ENCODE results near the gene MAN2A2. TPM values are rescaled to one million over a fixed set of nuclear protein-coding genes. Genes with fewer than 3 reads are reported as not detected.
"Not testable (repeated sequence)": the region's sequence is repeated elsewhere in the genome, so short reads cannot be mapped to it uniquely, and the experiment has no call there.

MAN2A2 gene
- total RNA-seq, 2 experiments from 2014 or later, result 132 to 133 TPM

DNA sequence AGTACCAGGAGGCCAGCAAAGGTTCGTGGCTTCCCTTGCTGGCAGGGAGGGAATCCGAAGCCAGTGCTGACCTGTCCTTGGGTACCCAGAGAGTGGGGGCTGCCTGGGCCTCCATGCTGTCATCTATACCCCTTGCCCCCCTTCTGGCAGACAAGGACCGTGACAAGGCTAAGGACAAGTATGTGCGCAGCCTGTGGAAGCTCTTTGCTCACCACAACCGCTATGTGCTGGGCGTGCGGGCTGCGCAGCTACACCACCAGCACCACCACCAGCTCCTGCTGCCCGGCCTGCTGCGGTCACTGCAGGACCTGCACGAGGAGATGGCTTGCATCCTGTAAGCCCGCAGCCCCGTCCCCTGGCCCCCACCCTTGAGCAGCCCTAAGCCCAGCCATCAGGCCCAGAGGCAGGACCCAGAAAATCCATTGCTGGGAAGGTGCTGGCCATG lies 16.0 kb upstream of the MAN2A2 start:
- POLR2A ChIA-PET, result interaction anchor here (2.6 to 4.6 kb wide), 6 partner anchors 9 to 239 kb away, joined by 13 to 26 read pairs (median 23); partner anchors contain the start of gene MAN2A2
- H3K4me3 Mint-ChIP-seq, result no peak overlapping the region
- peaks cover 49% of the 10 kb centered on the region for H3K4me1 Mint-ChIP-seq
- no peak overlapping the region for H3K27ac Mint-ChIP-seq
- H3K27me3 Mint-ChIP-seq, result no peaks in the 10 kb centered on the region
- CTCF ChIA-PET, result interaction anchor here (1.3 to 3.5 kb wide), 6 partner anchors 15 to 239 kb away, joined by 3 to 36 read pairs (median 16); partner anchors contain the start of genes HDDC3, MAN2A2 and UNC45A
- no peak for DNase-seq
- H3K9me3 Mint-ChIP-seq, result no peaks in the 10 kb centered on the region
- H3K36me3 Mint-ChIP-seq (ENCODE audit: low read depth), result peaks cover 42% of the 10 kb centered on the region

GRCh38 chr15:90889313-90889730 lies 13.8 kb upstream of the MAN2A2 start:
- DNase-seq, result no peak
- H3K27me3 Mint-ChIP-seq, result no peaks in the 10 kb centered on the region
- ChIA-PET CTCF (interaction anchor here (1.3 to 1.7 kb wide), 3 partner anchors 13 to 242 kb away, joined by 3 to 8 read pairs (median 3); partner anchors contain the start of genes MAN2A2 and UNC45A), POLR2A (interaction anchor here (0.7 to 2.8 kb wide), 10 partner anchors 8 to 172 kb away, joined by 3 to 11 read pairs (median 3); partner anchors contain the start of genes BLM, HDDC3 and MAN2A2)
- no peak overlapping the region for H3K4me3 Mint-ChIP-seq
- no peaks in the 10 kb centered on the region for H3K9me3 Mint-ChIP-seq
- H3K4me1 Mint-ChIP-seq, result peaks cover 33% of the 10 kb centered on the region
- no peak overlapping the region for H3K27ac Mint-ChIP-seq
- peaks cover 46% of the 10 kb centered on the region for H3K36me3 Mint-ChIP-seq (ENCODE audit: low read depth)

DNA sequence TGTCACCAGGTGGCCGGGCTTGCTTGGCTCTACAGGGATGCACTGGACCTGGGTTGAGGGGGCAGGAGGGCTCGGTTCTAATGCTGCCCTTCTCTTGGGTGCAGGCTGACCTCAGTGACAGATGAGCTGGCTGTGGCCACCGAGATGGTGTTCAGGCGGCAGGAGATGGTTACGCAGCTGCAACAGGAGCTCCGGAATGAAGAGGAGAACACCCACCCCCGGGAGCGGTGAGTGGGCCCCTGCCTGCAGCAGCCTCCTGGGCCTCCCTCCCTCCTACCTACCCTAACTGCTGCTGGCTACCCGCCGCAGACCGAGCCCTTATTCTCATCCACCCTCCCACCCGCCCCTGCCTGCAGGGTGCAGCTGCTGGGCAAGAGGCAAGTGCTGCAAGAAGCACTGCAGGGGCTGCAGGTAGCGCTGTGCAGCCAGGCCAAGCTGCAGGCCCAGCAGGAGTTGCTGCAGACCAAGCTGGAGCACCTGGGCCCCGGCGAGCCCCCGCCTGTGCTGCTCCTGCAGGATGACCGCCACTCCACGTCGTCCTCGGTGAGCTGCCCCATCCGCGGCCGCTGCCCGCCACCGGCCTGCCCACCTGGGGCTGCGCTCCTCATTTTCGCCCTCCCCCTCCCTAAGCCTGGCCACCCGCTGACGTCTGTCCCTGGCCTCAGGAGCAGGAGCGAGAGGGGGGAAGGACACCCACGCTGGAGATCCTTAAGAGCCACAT lies 13.2 kb upstream of the MAN2A2 start:
- H3K27me3 Mint-ChIP-seq, result no peaks in the 10 kb centered on the region
- peaks cover 29% of the 10 kb centered on the region for H3K4me1 Mint-ChIP-seq
- no peak overlapping the region for H3K4me3 Mint-ChIP-seq
- DNase-seq, result no peak
- ChIA-PET POLR2A (interaction anchor here (0.7 to 2.8 kb wide), 8 partner anchors 10 to 172 kb away, joined by 3 to 11 read pairs (median 4); partner anchors contain the start of genes BLM, HDDC3 and MAN2A2), CTCF (interaction anchor here (1.3 to 1.7 kb wide), 2 partner anchors 12 to 46 kb away, joined by 3 to 8 read pairs; partner anchors contain the start of genes MAN2A2 and UNC45A)
- no peak overlapping the region for H3K27ac Mint-ChIP-seq
- H3K9me3 Mint-ChIP-seq, result no peaks in the 10 kb centered on the region
- H3K36me3 Mint-ChIP-seq (ENCODE audit: low read depth), result peaks cover 46% of the 10 kb centered on the region

- H3K9me3 Mint-ChIP-seq, result no peaks in the 10 kb centered on the region
- H3K27ac Mint-ChIP-seq, result no peak overlapping the region
- CTCF ChIA-PET, result no interaction called here
- no peak for DNase-seq
- H3K4me1 Mint-ChIP-seq, result peaks cover 19% of the 10 kb centered on the region
- no peak overlapping the region for H3K4me3 Mint-ChIP-seq
- H3K36me3 Mint-ChIP-seq (ENCODE audit: low read depth), result peaks cover 53% of the 10 kb centered on the region
- POLR2A ChIA-PET, result interaction anchor here (2.8 kb wide), 1 partner anchor 12 kb away, joined by 11 read pairs; the partner anchor contains the start of gene MAN2A2
- H3K27me3 Mint-ChIP-seq, result no peaks in the 10 kb centered on the region
Measured at GRCh38 chr15:90890839-90891238, 12.3 kb upstream of the MAN2A2 start.

DNA sequence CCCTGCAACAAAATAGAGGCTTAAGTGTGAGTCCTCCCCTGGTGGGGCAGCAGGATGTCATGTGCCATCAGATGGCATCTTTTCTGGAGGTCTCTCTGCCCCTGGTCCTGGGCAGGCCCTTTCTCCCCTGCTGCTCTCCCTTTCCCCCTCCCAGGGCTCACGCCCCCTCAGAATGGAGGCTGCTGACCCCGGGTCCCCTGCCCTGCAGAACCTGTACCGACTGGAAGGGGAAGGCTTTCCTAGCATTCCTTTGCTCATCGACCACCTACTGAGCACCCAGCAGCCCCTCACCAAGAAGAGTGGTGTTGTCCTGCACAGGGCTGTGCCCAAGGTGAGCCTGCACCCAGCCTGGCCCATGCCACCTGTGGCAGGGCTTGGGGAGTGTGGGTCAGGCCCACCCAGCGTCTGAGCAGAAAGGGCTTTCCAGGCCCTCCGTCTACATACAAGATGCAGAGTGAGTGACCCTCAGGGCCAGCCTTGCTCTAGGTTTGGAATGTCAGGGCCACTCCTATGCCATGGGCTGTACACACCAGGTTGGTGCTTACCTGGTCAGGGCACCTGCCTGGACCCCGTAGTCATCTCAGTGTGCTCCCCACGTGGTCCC lies 11.7 kb upstream of the MAN2A2 start:
- ChIA-PET POLR2A (no interaction called here), CTCF (interaction anchor here (1.0 kb wide), 1 partner anchor 42 kb away, joined by 3 read pairs; no protein-coding TSS in a partner anchor)
- Mint-ChIP-seq H3K27me3 (no peaks in the 10 kb centered on the region), H3K9me3 (no peaks in the 10 kb centered on the region), H3K27ac (no peak overlapping the region), H3K4me3 (no peak overlapping the region), H3K4me1 (peaks cover 13% of the 10 kb centered on the region), H3K36me3 (ENCODE audit: low read depth) (peaks cover 53% of the 10 kb centered on the region)
- no peak for DNase-seq

DNA sequence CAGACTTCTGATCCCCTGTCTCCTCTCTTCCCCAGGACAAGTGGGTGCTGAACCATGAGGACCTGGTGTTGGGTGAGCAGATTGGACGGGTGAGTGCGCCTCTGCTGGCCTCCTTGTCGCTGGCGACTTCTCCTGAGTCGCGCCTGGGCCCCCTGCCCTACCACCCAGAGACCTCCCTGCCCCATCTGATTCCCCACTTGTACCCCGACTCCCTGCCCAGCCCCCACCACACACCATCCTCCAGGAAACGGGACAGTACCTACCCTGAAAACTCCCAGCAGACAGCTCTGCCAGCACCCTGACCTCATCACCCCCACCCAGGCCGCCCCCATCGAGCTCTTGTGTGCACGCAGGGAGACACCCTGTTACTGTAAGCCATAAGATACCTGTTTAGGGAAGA lies 11.1 kb upstream of the MAN2A2 start:
- H3K4me3 Mint-ChIP-seq, result no peak overlapping the region
- H3K4me1 Mint-ChIP-seq, result peaks cover 12% of the 10 kb centered on the region
- POLR2A ChIA-PET, result no interaction called here
- no peak overlapping the region for H3K27ac Mint-ChIP-seq
- CTCF ChIA-PET, result interaction anchor here (1.0 kb wide), 1 partner anchor 41 kb away, joined by 3 read pairs; no protein-coding TSS in a partner anchor
- DNase-seq, result no peak
- H3K27me3 Mint-ChIP-seq, result no peaks in the 10 kb centered on the region
- no peaks in the 10 kb centered on the region for H3K9me3 Mint-ChIP-seq
- H3K36me3 Mint-ChIP-seq (ENCODE audit: low read depth), result peaks cover 52% of the 10 kb centered on the region

DNA sequence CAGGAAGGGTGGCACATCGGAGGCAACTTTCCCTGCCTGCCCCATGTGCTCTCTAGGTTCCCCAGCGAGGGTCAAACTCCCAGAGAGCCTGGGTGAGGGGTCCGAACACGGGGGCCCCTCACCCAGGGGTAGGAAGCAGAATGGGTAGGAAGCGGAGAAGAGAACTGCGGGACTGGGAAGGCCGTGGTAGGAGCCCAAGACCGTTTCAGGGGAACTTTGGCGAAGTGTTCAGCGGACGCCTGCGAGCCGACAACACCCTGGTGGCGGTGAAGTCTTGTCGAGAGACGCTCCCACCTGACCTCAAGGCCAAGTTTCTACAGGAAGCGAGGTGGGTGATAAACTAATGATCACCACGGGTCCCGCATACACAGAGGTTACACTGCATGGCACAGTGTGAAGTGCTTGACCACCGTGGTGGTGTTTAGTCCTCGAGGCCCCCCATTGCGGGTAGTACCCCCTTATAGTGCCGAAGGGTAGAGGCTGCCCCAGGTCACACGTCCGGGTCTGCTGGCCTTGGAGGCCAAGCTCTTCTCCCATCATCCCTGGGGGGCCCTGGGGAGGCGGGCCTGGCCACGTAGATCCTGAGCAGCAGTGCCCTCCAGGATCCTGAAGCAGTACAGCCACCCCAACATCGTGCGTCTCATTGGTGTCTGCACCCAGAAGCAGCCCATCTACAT lies 10.5 kb upstream of the MAN2A2 start:
- Mint-ChIP-seq H3K9me3 (no peaks in the 10 kb centered on the region), H3K4me1 (peaks cover 10% of the 10 kb centered on the region), H3K27me3 (no peaks in the 10 kb centered on the region), H3K4me3 (no peak overlapping the region), H3K27ac (no peak overlapping the region), H3K36me3 (ENCODE audit: low read depth) (peaks cover 48% of the 10 kb centered on the region)
- no peak for DNase-seq
- CTCF ChIA-PET, result interaction anchor here (0.7 to 1.0 kb wide), 2 partner anchors 33 to 41 kb away, joined by 3 read pairs; no protein-coding TSS in a partner anchor
- POLR2A ChIA-PET, result interaction anchor here (1.0 to 3.2 kb wide), 2 partner anchors 9 to 11 kb away, joined by 3 to 18 read pairs; partner anchors contain the start of gene MAN2A2

- POLR2A ChIA-PET, result interaction anchor here (1.0 to 3.2 kb wide), 3 partner anchors 8 to 112 kb away, joined by 3 to 18 read pairs (median 4); partner anchors contain the start of gene MAN2A2
- Mint-ChIP-seq H3K36me3 (ENCODE audit: low read depth) (peaks cover 44% of the 10 kb centered on the region), H3K9me3 (no peaks in the 10 kb centered on the region), H3K27me3 (no peaks in the 10 kb centered on the region), H3K4me1 (peaks cover 8% of the 10 kb centered on the region), H3K27ac (no peak overlapping the region), H3K4me3 (no peak overlapping the region)
- CTCF ChIA-PET, result interaction anchor here (0.7 kb wide), 1 partner anchor 33 kb away, joined by 3 read pairs; no protein-coding TSS in a partner anchor
- DNase-seq, result no peak
Measured at GRCh38 chr15:90893175-90894090, 9.7 kb upstream of the MAN2A2 start.

- Mint-ChIP-seq H3K36me3 (ENCODE audit: low read depth) (peaks cover 39% of the 10 kb centered on the region), H3K4me3 (no peak overlapping the region), H3K27me3 (no peaks in the 10 kb centered on the region), H3K9me3 (no peaks in the 10 kb centered on the region), H3K4me1 (peaks cover 3% of the 10 kb centered on the region), H3K27ac (no peak overlapping the region)
- CTCF ChIA-PET, result interaction anchor here (0.8 to 4.1 kb wide), 4 partner anchors 10 to 39 kb away, joined by 3 to 20 read pairs (median 8); partner anchors contain the start of genes HDDC3 and UNC45A
- POLR2A ChIA-PET, result interaction anchor here (0.9 to 5.1 kb wide), 6 partner anchors 8 to 178 kb away, joined by 3 to 26 read pairs (median 3); partner anchors contain the start of genes FES, HDDC3 and MAN2A2
- no peak for DNase-seq
Measured at GRCh38 chr15:90895571-90896117, 7.5 kb upstream of the MAN2A2 start.

DNA sequence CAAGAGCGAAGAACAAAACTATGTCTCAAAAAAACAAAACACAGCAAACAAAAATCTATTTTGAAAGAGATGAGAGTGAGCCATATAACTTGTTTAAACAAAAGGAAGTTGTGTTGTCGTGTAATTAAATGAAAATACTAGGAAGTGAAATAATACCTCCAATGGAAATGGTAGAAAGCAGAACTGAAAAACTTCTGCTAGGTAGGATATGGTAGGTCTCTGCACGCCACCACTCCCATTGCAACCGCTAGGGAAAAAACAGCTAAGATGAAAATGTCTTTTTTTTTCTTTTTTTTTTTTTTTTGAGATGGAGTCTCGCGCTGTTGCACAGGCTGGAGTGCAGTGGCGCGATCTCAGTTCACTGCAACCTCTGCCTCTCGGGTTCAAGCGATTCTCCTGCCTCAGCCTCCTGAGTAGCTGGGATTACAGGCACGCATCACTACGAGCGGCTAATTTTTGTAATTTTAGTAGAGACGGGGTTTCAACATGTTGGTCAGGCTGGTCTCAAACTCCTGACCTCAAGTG lies 5.9 kb upstream of the MAN2A2 start:
- ChIA-PET CTCF (interaction anchor here (4.1 kb wide), 1 partner anchor 12 kb away, joined by 20 read pairs; no protein-coding TSS in a partner anchor), POLR2A (interaction anchor here (1.4 to 5.1 kb wide), 2 partner anchors 9 to 12 kb away, joined by 3 to 26 read pairs; partner anchors contain the start of gene FES)
- H3K9me3 Mint-ChIP-seq, H3K27ac Mint-ChIP-seq, DNase-seq, H3K27me3 Mint-ChIP-seq, H3K4me3 Mint-ChIP-seq: not testable (repeated sequence)
- Mint-ChIP-seq H3K36me3 (ENCODE audit: low read depth) (peaks cover 30% of the 10 kb centered on the region), H3K4me1 (peaks cover 15% of the 10 kb centered on the region)

Measured in activated CD4-positive, alpha-beta memory T cell treated with anti-CD3 and anti-CD28 coated beads, Interleukin-2, amount 10 ng/mL, durations not matched to agents 7 days and 5 days (primary cell).